GM12801 (cell line): Measurements from ENCODE around the gene FAM184A.

Experiments used
- TF ChIP-seq, protein P1 (sequence below): IDR thresholded peaks from one replicate; pipeline ENCODE4 v1.5.1; 2011; ENCODE audit warnings: control low read depth; ENCODE audit not compliant: insufficient read length; ENCODE audit errors: extremely low read depth

Gene FAM184A

DNA sequence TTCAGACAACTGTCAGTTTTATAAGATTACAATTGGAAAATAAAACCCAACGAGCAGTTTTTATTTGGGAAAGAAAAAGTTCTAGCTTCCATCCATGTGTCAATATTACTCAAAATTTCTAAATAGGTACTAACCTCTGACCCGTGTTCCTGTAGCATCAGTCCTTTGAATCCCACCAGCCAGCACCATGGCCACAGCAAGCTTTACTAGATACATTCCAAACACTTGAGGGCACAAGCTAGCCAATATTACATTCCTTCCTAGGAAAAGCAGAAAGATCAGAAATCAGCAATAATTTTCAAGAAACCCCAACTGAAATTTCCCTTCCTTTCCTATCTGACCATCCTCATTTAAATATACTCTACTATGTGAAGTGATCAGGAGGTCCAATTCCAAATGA is 165.3 kb downstream of the FAM184A start:
- TF ChIP-seq, protein P1, sequence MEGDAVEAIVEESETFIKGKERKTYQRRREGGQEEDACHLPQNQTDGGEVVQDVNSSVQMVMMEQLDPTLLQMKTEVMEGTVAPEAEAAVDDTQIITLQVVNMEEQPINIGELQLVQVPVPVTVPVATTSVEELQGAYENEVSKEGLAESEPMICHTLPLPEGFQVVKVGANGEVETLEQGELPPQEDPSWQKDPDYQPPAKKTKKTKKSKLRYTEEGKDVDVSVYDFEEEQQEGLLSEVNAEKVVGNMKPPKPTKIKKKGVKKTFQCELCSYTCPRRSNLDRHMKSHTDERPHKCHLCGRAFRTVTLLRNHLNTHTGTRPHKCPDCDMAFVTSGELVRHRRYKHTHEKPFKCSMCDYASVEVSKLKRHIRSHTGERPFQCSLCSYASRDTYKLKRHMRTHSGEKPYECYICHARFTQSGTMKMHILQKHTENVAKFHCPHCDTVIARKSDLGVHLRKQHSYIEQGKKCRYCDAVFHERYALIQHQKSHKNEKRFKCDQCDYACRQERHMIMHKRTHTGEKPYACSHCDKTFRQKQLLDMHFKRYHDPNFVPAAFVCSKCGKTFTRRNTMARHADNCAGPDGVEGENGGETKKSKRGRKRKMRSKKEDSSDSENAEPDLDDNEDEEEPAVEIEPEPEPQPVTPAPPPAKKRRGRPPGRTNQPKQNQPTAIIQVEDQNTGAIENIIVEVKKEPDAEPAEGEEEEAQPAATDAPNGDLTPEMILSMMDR: no peak

DNA sequence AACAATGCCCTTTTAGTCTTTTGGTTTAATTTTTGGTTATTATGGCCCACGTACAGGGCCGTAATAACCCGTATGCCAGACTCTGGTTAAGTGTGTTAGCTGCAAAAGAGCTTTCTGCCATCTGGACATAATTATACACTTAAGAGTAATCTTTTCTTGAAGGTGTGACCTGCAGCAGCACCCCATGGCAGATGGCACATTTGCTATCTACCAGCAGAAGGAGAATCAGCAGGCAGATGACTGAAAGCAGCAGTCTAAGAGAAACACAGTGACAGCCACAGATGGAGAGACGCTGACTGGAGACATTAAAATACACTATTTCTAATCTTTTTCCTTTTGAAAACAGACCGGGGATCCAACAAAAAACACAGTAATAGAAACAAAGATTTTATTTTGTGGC is 165.8 kb downstream of the FAM184A start:
- TF ChIP-seq, protein P1: no peak
